Hematopoietic multipotent progenitor cell (in vitro differentiated cells): ENCODE data around the gene CA11. TPM values are rescaled to one million over a fixed set of nuclear protein-coding genes. Genes with fewer than 3 reads are reported as not detected.
A peak's percentile ranks its signal among the peaks of the same experiment; 100 is the strongest.

ENCODE experiments used
- DNase-seq, 3 donors: peaks; one replicate each; pipeline ENCODE4 v3.0.0-alpha.2; 2011 to 2015; ENCODE audit warnings: low read depth in 2 of 3, low spot score in 2 of 3
- total RNA-seq: library from RNA; depleted of rRNA; stranded (reverse); fragments of >200 nt; gene quantifications from one replicate; pipeline ENCODE4 v1.2.3, GENCODE V29; 2012

CA11 gene
- total RNA-seq, 1 donor: 2.4 TPM

- no peak for DNase-seq
Observed at GRCh38 chr19:48631225-48631624, 14.8 kb downstream of the CA11 start.

GRCh38 chr19:48630296-48631063, 15.5 kb downstream of the CA11 start:
- peak in 1 of 3 donors; percentile 63 for DNase-seq

- DNase-seq: no peak
Observed at GRCh38 chr19:48629599-48630295, 16.2 kb downstream of the CA11 start.

- DNase-seq: no peak
Observed at GRCh38 chr19:48629297-48629598, 16.7 kb downstream of the CA11 start.

- no peak for DNase-seq
Observed at GRCh38 chr19:48628486-48629296, 17.3 kb downstream of the CA11 start.

GRCh38 chr19:48627865-48628314, 18.1 kb downstream of the CA11 start:
- no peak for DNase-seq

GRCh38 chr19:48627201-48627864, 18.7 kb downstream of the CA11 start:
- DNase-seq: no peak

- DNase-seq: no peak
Observed at GRCh38 chr19:48625891-48626327, 20.1 kb downstream of the CA11 start.

- no peak for DNase-seq
Observed at GRCh38 chr19:48624791-48625723, 20.9 kb downstream of the CA11 start.

- peak; percentile 82 to 98 (median 98) for DNase-seq
Observed at GRCh38 chr19:48624067-48624594, 21.9 kb downstream of the CA11 start.

- no peak for DNase-seq
Observed at GRCh38 chr19:48623556-48624066, 22.4 kb downstream of the CA11 start.

- DNase-seq: no peak
Observed at GRCh38 chr19:48619692-48620585, 26.0 kb downstream of the CA11 start.

GRCh38 chr19:48618916-48619691, 26.9 kb downstream of the CA11 start, which contains the start of the genes RPL18 and SPHK2:
TSS of gene RPL18 (minus strand) at chr19:48619178. CDS start at chr19:48619143, 35 bp downstream.
TSS of gene SPHK2 (plus strand) at chr19:48619506. CDS start at chr19:48620515, 1,009 bp downstream.
- peak; percentile 98 to 99 (median 99) for DNase-seq

- no peak for DNase-seq
Observed at GRCh38 chr19:48618278-48618915, 27.6 kb downstream of the CA11 start.

- no peak for DNase-seq
Observed at GRCh38 chr19:48617146-48617937, 28.6 kb downstream of the CA11 start.

- DNase-seq: no peak
Observed at GRCh38 chr19:48616491-48617056, 29.4 kb downstream of the CA11 start.
